Stimulated activated CD4-positive, alpha-beta T cell treated with anti-CD3 and anti-CD28 coated beads, Interleukin-12 subunit alpha, Interleukin-12 subunit beta, amount 100 ng/mL, for 24 hours (primary cell): ENCODE measurements around the gene RAB17.

Source experiments
- DNase-seq, 2 experiments: peaks; one replicate each; pipeline ENCODE4 v3.0.0-alpha.2; 2020; ENCODE audit warnings: low read depth in 2 of 2

Gene RAB17

GRCh38 chr2:237539681-237540080 is 50.9 kb downstream of the RAB17 start:
- no peak for DNase-seq

DNA sequence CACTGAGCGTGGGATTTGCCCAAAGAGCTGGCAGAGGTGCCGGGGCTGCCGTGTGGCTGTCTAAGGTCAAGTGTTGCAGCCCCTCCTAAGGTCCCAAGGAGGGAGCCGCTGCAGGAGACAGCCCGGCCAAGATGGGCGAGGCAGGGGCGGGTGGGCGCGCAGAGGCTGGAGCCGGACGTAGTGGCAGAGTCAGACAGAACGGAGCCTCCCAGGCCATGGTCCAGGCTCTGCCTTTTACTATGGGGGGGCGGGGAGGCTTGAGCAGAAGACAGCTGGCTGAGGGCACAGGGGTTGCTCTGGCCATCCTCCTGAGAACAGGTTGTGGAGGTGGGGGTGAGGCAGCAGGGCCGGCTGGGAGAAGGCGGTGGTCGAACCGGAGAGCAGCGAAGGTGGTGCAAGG is 51.6 kb downstream of the RAB17 start:
- DNase-seq, result no peak

GRCh38 chr2:237538001-237538720 is 52.4 kb downstream of the RAB17 start:
- no peak for DNase-seq

DNA sequence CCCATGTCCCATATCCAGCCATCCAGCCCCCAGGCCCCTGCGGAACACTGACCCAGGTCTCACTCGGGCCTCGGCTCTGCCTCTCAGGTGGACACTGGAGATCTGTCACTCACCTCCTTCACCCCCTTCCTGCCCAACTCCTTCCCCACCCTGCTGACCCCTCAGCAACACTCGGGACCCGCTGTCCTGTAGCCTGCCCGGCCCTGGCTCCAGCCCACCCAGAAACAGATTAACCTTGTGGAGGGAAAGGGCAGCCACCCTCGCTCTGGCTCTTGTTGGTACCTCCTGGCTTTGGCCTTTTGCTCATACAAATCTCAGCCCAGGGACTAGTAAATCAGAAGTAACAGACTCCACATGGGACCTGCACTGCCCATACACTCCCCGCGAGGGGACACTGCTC is 53.9 kb downstream of the RAB17 start:
- no peak for DNase-seq

GRCh38 chr2:237536083-237536415 is 54.5 kb downstream of the RAB17 start:
- no peak for DNase-seq

DNA sequence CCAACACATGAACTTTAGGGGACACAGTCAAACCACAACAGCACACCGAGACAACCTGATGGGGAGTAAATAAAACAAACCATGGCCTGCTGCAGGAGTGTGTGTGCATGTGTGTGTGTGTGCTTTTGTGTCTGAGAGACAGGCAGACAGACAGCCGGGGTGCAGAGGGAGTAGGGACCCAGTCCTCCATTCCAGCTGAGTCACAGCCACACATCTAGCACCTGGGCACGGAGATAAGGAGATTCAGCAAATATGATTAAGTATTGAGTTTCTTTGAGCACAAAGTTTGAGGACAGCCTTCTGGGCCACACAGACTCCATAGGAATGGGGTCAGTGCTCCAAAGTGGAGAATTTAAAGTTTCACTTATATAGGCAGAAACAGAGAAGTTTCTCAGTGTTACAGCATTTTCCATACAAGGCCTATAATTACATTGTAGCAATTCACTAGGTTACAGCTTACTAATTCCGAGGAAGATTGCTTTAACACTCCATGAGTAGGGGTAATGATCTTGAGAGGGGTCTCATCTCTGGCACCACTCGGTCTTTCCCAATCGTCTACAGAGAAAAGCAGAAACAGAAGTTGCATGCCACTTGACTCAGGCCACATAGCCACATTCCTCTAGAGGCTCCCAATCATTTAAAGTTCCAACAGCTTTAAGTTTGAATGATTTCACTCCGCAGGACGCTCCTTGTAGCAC is 55.0 kb downstream of the RAB17 start:
- no peak for DNase-seq

- DNase-seq, result no peak
Observed at GRCh38 chr2:237534380-237534779, 56.2 kb downstream of the RAB17 start.

DNA sequence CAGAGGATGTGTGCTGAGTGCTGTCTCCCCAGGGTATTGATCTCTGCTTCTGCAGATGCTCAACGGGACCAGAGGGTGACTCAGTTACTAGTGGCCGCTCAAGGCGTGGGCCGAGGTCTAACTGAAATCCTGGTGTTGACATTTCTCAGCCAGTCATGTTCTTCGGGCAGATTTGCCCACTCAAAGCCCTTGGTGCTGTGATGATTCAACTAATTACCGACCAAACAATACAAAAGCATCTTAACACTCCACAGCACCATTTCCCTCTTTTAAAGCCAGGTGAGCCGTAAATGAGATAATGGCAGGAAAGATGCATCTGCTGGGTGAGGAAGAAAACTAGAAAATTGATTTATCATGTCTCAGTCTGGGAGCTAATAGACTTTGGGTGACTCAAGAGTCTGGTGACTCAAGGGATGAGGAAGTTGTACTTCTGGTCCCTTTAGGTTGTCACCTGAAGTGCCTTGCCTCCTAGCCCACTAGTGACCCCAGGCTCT is 56.8 kb downstream of the RAB17 start:
- no peak for DNase-seq

DNA sequence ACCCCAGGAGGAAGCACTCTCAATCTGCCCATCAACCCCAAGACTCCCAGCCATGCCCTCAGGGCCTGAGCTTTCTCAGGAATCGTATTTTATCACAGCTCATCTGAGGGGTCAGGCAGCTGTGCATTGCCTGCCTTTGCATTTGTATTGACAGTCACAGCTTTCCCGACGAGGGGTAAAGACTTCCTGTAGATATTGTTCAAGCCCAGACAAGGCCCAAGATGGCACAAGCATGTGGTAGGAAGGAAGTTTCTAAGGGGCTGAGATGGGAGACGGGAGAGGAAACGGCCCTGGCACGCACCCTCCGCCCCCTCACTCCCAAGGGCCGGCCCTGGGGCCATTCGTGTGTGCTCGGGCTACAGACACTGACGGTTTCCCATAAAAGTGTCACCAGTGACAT is 58.4 kb downstream of the RAB17 start:
- DNase-seq, result no peak

DNA sequence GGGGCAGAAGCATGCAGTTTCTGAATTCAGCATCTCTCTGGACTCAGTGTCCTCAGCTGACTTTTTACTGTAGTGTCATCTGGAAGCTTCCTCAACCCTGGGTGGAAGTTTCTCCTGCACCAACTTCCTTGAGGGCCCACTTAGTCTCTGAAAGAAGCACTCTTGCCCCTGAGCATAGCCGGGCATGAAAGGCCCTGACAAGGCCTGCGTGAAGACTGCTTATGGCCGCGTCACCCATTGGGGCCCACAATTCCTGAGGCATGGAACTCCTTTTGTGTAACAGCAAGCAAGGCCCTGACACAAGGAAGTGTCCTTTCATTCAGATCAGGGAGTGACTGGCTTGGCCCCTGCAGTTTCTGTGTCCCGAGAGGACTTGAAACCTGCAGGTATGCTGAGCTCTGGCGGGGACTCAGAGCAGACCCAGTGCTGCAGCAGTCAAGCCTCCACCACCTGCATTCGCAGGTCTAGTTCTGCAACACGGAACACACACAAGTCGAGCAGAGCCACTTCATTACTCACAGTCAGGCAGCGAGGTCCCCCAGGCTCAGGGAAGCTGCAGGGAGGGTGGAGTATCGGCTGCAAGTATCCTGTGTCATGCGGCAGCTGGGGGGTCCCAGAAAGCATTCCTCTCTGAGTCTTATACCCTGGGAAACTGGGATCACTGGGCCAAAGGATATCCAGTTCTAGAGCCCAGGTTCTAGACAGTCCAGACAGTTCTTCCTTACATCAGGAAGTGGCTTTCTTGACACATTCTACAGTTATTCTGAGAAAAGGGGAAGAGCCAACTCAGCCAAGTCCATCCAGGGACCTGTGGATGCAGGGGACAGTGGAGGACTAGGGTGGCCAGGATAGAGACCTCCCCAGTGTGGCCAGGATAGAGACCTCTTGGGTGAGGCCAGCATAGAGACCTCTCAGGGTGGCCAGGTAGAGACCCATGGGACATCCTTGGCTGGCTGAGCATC is 59.8 kb downstream of the RAB17 start:
- no peak for DNase-seq

DNA sequence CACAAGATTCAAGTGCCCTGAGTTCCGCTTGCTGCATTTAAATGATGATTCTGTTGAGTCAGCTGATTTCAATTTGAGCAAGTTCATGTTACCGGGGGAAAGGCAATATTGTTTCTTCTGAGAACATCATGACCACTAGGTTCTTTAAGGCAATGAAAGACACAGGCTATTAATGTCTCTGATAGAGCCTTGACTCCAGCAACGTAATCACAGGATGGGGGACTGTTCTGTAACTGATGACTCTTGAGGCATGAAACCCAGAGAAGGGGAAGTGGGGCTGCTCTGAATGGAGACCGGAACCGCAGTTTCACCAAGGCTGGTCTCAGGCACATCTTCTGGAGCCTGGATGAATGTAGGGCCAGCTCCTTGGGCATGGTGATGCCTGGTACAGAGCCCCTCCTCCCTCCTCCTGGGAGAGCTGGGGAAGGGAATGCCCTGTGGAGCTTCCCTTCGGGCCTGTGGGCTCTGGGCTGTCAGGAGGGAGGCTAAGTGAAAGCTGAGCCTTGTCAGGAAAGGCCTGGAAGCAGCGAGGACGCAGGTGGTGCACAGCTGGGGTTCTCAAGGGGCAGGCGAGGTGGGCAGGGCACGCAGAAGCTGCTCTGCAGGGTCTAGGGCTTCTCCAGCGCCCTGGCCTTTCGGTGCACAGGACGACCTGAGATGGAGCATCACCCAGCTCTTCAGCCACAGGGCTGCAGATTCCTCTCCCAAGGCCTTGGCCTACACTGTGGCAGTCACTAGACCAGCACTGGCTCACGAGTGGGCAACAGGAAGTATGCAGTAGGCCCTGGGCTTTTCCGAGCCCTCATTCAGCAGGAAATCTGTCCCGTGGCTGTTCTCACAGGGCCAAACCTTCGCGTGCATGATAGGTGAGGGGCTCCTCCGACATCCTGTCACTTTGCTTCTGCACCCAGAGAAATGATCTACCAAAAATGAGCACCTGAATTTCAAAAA is 60.8 kb downstream of the RAB17 start:
- DNase-seq, result no peak

- no peak for DNase-seq
Observed at GRCh38 chr2:237527766-237528165, 62.8 kb downstream of the RAB17 start.

- DNase-seq, result no peak
Observed at GRCh38 chr2:237527233-237527632, 63.3 kb downstream of the RAB17 start.

GRCh38 chr2:237525559-237526157 is 64.9 kb downstream of the RAB17 start:
- no peak for DNase-seq

- no peak for DNase-seq
Observed at GRCh38 chr2:237524631-237525030, 65.9 kb downstream of the RAB17 start.
